Glomerular visceral epithelial cell (primary cell): ENCODE results near the gene DAB2IP.
"Not testable (repeated sequence)": the region's sequence is repeated elsewhere in the genome, so short reads cannot be mapped to it uniquely, and the experiment has no call there.

ENCODE experiments used
- DNase-seq: peaks from one replicate; pipeline ENCODE4 v3.0.0-alpha.2; 2016; ENCODE audit errors: extremely low spot score

DAB2IP gene

GRCh38 chr9:121651295-121652020 lies at the start of gene DAB2IP:
TSS of gene DAB2IP (plus strand) at chr9:121651634. CDS start at chr9:121651776, 142 bp downstream.
- peak; percentile 44 for DNase-seq

- DNase-seq = no peak
These were observed 48.4 kb upstream of the DAB2IP start for GRCh38 chr9:121603028-121603427.

- no peak for DNase-seq
These were observed 47.2 kb upstream of the DAB2IP start for GRCh38 chr9:121604242-121604641.

GRCh38 chr9:121604654-121605053 lies 46.8 kb upstream of the DAB2IP start:
- no peak for DNase-seq

GRCh38 chr9:121607434-121608167 lies 43.8 kb upstream of the DAB2IP start:
- DNase-seq = no peak

- DNase-seq = no peak
These were observed 43.1 kb upstream of the DAB2IP start for GRCh38 chr9:121608168-121608853.

- DNase-seq = peak; percentile 73
These were observed 41.4 kb upstream of the DAB2IP start for GRCh38 chr9:121609822-121610637.

GRCh38 chr9:121610638-121610953 lies 40.8 kb upstream of the DAB2IP start:
- DNase-seq = no peak

- no peak for DNase-seq
These were observed 38.9 kb upstream of the DAB2IP start for GRCh38 chr9:121612511-121612998.

- no peak for DNase-seq
These were observed 38.3 kb upstream of the DAB2IP start for GRCh38 chr9:121613009-121613752.

GRCh38 chr9:121616123-121616755 lies 35.2 kb upstream of the DAB2IP start:
- no peak for DNase-seq

- DNase-seq = no peak
These were observed 32.9 kb upstream of the DAB2IP start for GRCh38 chr9:121618504-121618903.

- not testable (repeated sequence) for DNase-seq
These were observed 32.5 kb upstream of the DAB2IP start for GRCh38 chr9:121618910-121619309.

GRCh38 chr9:121619545-121620324 lies 31.7 kb upstream of the DAB2IP start:
- no peak for DNase-seq

- DNase-seq = no peak
These were observed 31.1 kb upstream of the DAB2IP start for GRCh38 chr9:121620325-121620673.

- peak; percentile 28 for DNase-seq
These were observed 30.5 kb upstream of the DAB2IP start for GRCh38 chr9:121620777-121621449.

- no peak for DNase-seq
These were observed 28.8 kb upstream of the DAB2IP start for GRCh38 chr9:121622387-121623203.

GRCh38 chr9:121623430-121623829 lies 28.0 kb upstream of the DAB2IP start:
- DNase-seq = not testable (repeated sequence)
